NK-92 (cell line): ENCODE measurements around the gene CHST8.

Experiments used
- DNase-seq: peaks from one replicate; lab custom pipeline; 2025; ENCODE audit not compliant: unreplicated experiment; lab: John Stamatoyannopoulos, UW

Gene CHST8

GRCh38 chr19:33756177-33756576 lies 134.4 kb downstream of the CHST8 start:
- no peak for DNase-seq

GRCh38 chr19:33758541-33759013 lies 136.8 kb downstream of the CHST8 start:
- no peak for DNase-seq

GRCh38 chr19:33759356-33759755 lies 137.6 kb downstream of the CHST8 start:
- DNase-seq, result no peak

- DNase-seq, result no peak
Measured at GRCh38 chr19:33763633-33764371, 142.0 kb downstream of the CHST8 start.

GRCh38 chr19:33766623-33767022 lies 144.9 kb downstream of the CHST8 start:
- DNase-seq, result no peak

- DNase-seq, result no peak
Measured at GRCh38 chr19:33767898-33768413, 146.2 kb downstream of the CHST8 start.

GRCh38 chr19:33769208-33769607 lies 147.5 kb downstream of the CHST8 start:
- DNase-seq, result no peak

- no peak for DNase-seq
Measured at GRCh38 chr19:33770107-33770506, 148.4 kb downstream of the CHST8 start.

GRCh38 chr19:33771384-33772101 lies 149.8 kb downstream of the CHST8 start:
- no peak for DNase-seq

GRCh38 chr19:33772102-33772857 lies 150.5 kb downstream of the CHST8 start:
- DNase-seq, result no peak

GRCh38 chr19:33772858-33773180 lies 151.1 kb downstream of the CHST8 start:
- no peak for DNase-seq

- no peak for DNase-seq
Measured at GRCh38 chr19:33773704-33774624, 152.2 kb downstream of the CHST8 start.

GRCh38 chr19:33774751-33775150 lies 153.0 kb downstream of the CHST8 start:
- no peak for DNase-seq

- no peak for DNase-seq
Measured at GRCh38 chr19:33775731-33776487, 154.2 kb downstream of the CHST8 start.

GRCh38 chr19:33777351-33777750 lies 155.6 kb downstream of the CHST8 start:
- DNase-seq, result no peak

- no peak for DNase-seq
Measured at GRCh38 chr19:33777753-33778088, 156.0 kb downstream of the CHST8 start.

- DNase-seq, result no peak
Measured at GRCh38 chr19:33778089-33778791, 156.5 kb downstream of the CHST8 start.

- no peak for DNase-seq
Measured at GRCh38 chr19:33779849-33780248, 158.1 kb downstream of the CHST8 start.

GRCh38 chr19:33780251-33780650 lies 158.5 kb downstream of the CHST8 start:
- no peak for DNase-seq
